Embryonic facial prominence (tissue), 1 donor: ENCODE results near the gene PTPMT1.
"Not testable (repeated sequence)": the region's sequence is repeated elsewhere in the genome, so short reads cannot be mapped to it uniquely, and the experiment has no call there.

Source experiments
- DNase-seq: peaks from one replicate; pipeline ENCODE4 v3.0.0-alpha.2; 2016; ENCODE audit errors: extremely low spot score

The PTPMT1 gene

DNA sequence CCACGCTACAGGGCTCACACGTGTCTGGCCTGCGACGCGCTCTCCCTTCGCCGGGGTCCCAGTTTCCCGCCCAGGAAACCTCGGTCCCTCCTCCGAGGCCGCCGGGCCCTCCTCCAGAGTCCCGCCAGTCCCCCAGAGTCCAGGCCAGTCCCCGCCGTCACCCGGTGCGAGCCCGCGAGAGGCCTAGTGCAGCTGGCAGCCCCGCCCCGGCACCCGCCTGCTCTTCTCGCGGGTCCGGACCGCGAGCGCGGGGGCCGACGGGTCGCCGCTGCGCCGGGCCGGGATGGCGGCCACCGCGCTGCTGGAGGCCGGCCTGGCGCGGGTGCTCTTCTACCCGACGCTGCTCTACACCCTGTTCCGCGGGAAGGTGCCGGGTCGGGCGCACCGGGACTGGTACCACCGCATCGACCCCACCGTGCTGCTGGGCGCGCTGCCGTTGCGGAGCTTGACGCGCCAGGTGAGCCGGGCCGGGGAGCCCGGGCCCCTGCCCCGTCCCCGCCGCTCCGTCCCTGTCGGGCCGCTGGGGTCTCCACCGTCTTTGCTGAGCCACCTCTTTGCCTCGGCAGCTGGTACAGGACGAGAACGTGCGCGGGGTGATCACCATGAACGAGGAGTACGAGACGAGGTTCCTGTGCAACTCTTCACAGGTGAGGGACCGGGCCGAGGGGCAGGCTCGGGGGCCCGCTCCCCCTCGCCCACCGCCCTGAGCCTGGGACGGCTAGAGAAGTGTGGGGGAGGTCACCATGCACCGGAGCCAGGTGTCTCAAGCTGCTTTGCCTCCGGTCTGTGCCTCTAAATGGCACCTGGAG, at the start of gene PTPMT1:
Gene PTPMT1, plus strand, starts transcription at position 260 of the 809 bp plus-strand sequence. Its CDS starts 24 bp downstream, at position 284.
- DNase-seq, result no peak

- no peak for DNase-seq
Measured at GRCh38 chr11:47516155-47516554, 49.2 kb upstream of the PTPMT1 start.

GRCh38 chr11:47516984-47517853, 48.2 kb upstream of the PTPMT1 start:
- DNase-seq, result no peak

DNA sequence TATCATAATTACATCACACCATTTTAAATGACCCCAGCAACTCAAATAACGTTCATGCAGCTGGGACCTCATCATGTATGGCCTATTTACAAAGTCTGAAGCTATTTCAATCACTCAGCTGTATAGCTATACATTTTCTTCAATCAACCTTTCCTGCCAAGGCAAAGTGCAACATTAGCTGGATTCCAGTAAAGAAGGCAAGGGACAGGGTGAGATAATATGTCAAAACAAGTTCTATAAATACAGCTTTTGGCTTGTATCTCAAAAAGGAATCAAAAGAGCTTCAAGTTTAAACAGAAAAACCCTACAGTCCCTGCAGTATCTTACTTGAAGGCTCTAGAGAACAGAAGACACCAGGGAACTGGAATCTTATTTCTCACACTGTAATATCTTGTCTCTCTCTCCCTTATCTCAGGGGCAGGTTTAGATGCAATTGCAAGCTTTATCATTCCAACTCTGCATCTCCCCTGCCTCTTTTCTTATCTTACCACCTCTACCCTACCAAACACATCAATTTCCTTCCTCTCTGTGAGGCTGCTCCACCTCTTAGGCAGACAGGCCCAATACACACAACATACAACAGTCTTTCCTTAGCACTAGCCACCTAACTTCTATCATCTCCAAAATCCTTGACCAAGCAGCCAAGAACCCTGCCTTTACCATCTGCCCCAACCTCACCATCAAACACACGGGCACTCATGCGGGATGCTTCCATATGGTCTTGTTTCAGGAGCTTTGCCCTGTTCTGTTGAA, 47.0 kb upstream of the PTPMT1 start:
- no peak for DNase-seq

DNA sequence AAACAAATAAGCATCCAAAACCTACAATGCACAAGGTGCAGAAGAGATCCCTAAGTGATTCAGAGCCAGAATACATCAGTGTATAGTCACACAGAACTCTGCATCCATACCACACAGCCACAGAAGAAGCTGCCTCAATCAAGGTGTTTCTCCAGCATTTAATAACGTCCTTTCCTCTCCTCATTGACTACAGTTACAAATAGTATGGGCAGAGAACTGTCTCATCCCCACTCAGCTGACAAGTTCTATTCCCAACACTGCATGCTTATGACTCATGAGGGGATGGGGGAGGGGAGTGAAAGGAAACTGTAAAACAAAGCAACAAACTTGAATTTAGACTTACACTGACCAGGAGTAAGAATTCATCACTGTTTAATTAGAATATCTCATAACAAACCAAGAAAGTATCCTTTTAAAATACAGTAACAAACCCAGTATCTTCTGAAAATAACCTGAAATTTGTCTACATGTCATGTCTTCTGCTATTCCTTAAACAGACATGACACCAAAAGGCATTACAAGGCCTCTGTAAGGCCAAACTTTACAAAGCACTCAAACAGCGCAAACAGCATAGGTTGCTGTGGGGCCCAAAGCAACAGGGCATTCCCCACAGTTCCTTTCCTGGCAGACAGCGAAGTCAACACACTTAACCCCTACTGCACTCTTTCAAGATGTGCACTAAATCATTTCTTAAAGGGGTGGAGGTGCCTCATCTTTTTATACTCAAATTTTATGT, 41.7 kb upstream of the PTPMT1 start:
- no peak for DNase-seq

GRCh38 chr11:47524291-47524874, 41.0 kb upstream of the PTPMT1 start:
- DNase-seq, result no peak

GRCh38 chr11:47526032-47526431, 39.4 kb upstream of the PTPMT1 start:
- not testable (repeated sequence) for DNase-seq

- no peak for DNase-seq
Measured at GRCh38 chr11:47527186-47527585, 38.2 kb upstream of the PTPMT1 start.

DNA sequence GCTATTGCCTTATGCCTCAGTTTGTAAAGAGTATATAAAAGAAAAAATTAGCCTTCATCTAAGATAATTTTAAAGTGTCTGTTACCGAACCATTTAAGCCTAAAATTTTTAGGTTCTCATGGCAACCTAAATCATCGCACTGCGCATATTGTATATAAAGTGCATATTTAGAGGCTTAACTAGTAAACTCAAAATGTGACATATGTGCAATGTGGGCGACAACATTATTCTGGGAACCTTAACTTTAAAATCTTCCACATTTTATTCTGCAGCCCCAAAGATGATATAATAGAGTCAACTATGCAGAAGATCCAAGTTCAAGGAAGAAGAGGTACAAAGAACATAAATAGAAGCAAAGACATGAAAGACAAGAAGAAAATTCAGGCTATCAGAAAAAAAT, 35.4 kb upstream of the PTPMT1 start:
- DNase-seq, result no peak

DNA sequence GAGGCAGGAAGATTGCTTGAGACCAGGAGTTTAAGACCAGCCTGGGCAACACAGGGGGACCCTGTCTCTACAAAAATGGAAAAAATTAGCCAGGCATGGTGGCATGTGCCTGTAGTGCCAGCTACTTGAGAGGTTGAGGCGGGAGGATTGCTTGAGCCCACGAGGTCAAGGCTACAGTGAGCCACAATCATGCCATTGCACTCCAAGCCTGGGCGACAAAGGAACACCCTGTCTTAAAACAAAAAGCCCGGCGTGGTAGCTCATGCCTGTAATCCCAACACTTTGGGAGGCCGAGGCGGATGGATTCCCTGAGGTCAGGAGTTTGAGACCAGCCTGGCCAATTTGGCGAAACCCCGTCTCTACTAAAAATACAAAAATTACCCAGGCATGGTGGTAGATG, 34.7 kb upstream of the PTPMT1 start:
- DNase-seq, result not testable (repeated sequence)

GRCh38 chr11:47531666-47532065, 33.7 kb upstream of the PTPMT1 start:
- DNase-seq, result no peak

DNA sequence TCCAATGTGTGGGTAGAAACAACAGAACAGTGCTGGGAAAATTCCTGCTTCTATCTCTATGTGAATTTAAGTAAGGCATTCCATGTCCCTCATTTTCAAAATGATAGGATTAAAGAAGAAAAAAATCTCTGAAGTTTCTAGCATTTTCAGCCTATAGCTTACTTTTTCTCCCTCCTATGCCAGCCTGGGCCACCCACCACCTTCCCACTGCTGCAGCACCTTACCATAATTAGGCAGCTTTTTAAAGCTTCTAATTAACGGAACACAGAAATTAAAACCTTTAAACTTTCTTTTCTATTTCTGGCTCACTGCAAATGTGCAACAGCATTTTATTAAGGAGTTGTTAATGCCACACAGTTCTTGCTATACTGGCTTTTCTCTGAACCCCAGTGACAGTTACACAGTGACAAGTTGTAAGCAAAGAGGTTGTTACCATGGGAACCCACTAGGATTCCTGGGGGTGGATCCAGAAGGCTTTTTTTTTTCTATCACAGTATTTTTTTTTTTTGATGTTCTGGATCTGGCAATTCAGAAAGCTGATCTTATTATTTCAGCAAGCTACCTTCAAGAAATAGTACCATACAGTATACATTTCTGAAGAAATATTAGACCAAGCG, 32.7 kb upstream of the PTPMT1 start:
- DNase-seq, result no peak

- DNase-seq, result no peak
Measured at GRCh38 chr11:47533690-47534151, 31.7 kb upstream of the PTPMT1 start.

- no peak for DNase-seq
Measured at GRCh38 chr11:47534704-47535251, 30.6 kb upstream of the PTPMT1 start.

- DNase-seq, result no peak
Measured at GRCh38 chr11:47536915-47537314, 28.5 kb upstream of the PTPMT1 start.

- DNase-seq, result no peak
Measured at GRCh38 chr11:47538741-47539565, 26.4 kb upstream of the PTPMT1 start.

DNA sequence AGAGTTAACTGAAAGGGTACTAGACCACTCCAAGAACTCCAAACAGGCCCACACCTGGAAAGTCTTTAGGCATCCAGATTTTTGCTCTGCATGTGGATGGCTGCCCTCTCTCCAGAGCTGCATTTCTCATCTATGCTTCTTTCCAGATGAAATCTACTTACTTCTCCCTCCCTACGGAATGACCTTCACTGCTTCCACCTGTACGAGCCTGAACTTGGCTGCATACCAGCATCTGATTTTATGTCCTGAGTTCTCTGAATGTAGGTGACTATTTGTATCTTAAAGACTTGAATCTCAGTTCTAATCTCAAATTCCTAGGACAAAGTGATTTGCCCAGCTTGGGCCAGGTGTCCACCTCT, 25.7 kb upstream of the PTPMT1 start:
- DNase-seq, result no peak

DNA sequence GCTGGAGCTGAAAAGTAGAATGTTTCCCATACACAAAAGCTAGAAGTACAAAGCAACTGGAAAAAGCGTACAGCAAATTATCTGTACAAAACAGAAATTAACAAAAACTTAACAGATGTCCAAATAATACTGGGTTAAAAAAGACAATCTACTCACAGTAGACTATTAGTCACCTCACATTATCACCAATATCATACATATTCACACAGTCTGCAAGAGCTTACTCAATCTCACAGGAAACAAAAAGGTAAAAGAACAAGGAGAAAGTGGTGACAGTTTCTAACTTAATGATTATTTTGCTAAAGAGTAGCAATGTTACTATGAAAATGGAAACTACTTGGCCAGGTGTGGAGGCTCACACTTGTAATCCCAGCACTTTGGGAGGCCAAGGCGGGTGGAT, 24.3 kb upstream of the PTPMT1 start:
- DNase-seq, result no peak

DNA sequence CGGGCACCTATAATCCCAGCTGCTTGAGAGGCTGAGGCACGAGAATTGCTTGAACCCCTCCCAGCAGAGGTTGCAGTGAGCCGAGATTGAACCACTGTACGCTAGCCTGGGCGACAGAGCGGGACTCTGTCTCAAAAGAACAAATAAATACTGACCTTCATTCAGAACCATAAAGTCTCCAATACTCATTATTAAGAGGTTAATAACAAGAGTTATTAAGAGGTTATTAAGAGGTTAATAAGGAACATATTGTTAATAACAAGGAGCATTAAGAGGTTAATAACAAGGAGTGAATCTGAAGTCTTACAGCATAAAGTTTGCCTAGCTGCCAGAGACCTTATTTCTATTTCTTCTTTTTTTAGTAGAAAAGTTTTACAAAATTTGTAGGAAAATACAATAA, 20.1 kb upstream of the PTPMT1 start:
- DNase-seq, result no peak
